Loucy (cell line): Measurements from ENCODE around the gene ZSCAN21.

Experiments
- EZH2phosphoT487 ChIP-seq: fragments of 200-600 bp; IDR thresholded peaks from 2 replicates; pipeline ENCODE4 v1.6.1; 2018; ENCODE audit warnings: antibody characterized with exemption, mild to moderate bottlenecking, moderate library complexity, borderline replicate concordance
- TF ChIP-seq, protein P1 (sequence below): fragments of 200-600 bp; sonication (generic); conservative IDR thresholded peaks from 2 replicates; pipeline ENCODE4 v1.5.1; 2014; ENCODE audit warnings: mild to moderate bottlenecking, antibody characterized with exemption, low read length

DNA sequence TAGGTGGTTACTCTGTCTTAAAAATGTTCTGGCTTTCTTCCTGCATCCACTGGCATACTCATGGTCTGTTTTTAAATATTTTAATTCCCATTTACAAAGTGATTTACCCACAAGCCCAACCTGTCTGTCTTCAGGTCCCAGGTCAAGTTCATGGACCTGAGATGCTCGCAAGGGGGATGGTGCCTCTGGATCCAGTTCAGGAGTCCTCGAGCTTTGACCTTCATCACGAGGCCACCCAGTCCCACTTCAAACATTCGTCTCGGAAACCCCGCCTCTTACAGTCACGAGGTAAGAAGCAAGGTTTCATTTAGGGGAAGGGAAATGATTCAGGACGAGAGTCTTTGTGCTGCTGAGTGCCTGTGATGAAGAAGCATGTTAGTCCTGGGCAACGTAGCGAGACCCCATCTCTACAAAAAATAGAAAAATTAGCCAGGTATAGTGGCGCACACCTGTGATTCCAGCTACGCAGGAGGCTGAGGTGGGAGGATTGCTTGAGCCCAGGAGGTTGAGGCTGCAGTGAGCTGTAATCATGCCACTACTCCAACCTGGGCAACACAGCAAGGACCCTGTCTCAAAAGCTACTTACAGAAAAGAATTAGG is 25.5 kb upstream of the ZSCAN21 start:
- TF ChIP-seq, protein P1, sequence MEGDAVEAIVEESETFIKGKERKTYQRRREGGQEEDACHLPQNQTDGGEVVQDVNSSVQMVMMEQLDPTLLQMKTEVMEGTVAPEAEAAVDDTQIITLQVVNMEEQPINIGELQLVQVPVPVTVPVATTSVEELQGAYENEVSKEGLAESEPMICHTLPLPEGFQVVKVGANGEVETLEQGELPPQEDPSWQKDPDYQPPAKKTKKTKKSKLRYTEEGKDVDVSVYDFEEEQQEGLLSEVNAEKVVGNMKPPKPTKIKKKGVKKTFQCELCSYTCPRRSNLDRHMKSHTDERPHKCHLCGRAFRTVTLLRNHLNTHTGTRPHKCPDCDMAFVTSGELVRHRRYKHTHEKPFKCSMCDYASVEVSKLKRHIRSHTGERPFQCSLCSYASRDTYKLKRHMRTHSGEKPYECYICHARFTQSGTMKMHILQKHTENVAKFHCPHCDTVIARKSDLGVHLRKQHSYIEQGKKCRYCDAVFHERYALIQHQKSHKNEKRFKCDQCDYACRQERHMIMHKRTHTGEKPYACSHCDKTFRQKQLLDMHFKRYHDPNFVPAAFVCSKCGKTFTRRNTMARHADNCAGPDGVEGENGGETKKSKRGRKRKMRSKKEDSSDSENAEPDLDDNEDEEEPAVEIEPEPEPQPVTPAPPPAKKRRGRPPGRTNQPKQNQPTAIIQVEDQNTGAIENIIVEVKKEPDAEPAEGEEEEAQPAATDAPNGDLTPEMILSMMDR = no peak
- TF ChIP-seq EZH2phosphoT487 = no peak
